ENCODE results near the gene SLC5A6.
A peak's percentile ranks its signal among the peaks of the same experiment; 100 is the strongest.
"Not testable (repeated sequence)": the region's sequence is repeated elsewhere in the genome, so short reads cannot be mapped to it uniquely, and the experiment has no call there.

Gene SLC5A6

DNA sequence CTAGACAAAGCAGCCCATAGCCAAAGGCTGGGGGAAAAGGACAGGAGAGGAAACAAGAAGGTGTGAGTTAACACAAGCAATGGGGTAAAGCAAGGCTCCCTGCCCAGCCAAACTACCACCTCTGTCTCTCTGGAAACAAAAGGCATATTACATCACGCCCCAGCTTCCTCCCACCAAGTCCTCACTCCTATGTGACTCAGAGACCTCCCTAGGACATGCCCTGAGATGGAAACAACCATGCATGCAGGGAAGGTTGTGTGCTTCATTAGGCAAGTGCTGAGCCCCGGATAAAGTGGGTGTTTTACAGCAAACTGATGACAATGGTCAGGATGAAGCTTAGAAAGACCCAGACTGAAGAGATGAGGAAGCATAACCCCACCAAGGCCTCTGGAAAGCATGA, 9.2 kb downstream of the SLC5A6 start:
- no peak for DNase-seq

- DNase-seq: no peak
Measured at GRCh38 chr2:27201675-27202074, 10.4 kb downstream of the SLC5A6 start.

DNA sequence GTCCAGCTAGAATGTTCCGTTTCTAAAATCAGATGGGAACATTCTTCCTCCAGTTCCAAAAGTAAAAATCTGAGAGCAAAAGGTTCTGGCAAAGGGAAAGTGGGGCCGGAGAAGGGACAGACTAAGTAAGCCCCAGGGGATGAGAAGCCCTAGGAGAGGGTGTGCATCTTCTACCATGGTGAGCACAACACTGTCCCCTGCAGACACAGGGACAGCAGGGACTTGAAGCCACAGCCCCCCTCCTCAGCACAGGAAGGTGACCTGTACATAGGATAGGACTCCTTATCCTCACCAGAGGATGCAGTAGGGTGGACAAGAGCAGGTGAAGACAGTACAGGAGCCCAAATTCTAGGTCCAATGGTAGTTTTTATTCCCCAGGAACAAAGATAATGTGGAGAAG, 12.8 kb downstream of the SLC5A6 start:
- no peak for DNase-seq

DNA sequence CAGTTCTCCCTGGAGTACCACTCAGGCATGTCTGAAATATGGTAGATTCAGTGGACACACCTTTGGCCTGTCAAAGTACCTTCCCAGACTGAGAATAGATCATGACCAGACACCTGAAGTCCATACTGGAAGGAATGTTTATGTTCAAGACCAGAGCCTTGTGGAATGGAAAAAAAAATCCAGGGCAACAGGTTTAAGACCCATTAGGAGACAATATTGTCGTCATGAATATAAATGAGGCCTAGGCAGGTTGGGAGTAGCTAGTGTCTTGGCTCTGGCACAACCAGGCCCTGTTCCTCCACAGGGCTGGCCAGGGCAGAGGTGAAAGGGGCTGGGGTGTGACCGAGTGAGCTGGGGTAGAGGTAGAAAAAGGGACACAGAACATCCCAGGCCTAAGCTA, 13.4 kb downstream of the SLC5A6 start:
- DNase-seq: no peak

DNA sequence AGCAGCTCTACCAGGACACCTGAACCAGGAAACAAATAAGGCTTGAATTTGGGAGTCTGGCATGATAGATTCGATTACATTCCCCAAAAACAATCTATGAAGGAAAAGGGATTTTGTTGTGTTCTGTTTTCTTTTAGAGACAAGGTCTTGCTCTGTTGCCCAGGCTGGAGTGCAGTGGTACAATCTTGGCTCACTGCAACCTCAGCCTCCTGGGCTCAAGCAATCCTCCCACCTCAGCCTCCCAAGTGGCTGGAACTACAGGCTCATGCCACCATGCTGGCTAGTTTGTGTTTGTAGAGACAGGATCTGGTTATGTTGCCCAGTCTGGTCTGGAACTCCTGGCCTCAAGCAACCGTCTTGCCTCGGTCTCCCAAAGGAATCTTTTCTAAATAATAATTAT, 14.0 kb downstream of the SLC5A6 start:
- not testable (repeated sequence) for DNase-seq

DNA sequence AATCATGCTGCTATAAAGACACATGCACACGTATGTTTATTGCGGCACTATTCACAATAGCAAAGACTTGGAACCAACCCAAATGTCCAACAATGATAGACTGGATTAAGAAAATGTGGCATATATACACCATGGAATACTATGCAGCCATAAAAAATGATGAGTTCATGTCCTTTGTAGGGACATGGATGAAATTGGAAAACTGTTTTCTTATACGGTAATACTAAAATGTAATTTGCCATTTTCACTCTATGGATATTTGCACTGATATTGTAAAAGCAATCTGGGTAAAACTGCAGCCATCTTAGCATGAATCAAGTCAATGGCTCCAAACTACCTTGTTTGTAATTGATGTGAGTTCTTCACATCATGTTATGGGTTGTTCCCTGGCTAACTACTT, 16.3 kb downstream of the SLC5A6 start:
- DNase-seq: not testable (repeated sequence)

DNA sequence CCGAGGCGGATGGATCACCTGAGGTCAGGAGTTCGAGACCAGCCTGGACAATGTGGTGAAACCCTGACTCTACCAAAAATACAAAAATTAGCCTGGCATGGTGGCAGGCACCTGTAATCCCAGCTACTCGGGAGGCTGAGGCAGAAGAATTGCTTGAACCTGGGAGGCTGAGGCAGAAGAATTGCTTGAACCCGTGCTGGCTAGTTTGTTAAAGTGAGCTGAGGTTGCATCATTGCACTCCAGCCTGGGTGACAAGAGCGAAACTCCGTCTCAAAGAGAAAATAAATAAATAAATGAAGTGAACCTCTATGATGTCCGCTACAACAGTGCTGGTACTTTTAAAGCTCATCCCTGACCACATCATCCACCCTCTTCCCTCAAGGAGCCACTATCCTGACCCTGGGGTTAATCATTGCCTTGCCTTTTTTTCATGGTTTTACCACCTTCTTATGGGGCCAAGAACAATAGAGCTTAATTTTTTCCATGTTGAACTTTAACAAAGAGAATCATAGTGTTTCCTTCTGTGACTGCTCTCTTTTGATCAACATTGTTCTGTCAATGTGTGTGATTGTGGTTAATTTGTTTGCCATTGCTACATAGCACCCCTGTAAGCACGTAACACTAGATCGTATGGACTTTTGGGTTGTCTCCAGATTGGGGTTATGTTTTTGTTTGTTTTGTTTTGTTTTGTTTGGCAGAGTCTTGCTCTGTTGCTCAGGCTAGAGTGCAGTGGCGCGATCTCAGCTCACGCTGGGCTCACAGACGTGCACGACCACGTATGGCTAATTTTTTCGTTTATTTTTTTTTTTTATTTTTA, 17.3 kb downstream of the SLC5A6 start:
- DNase-seq: no peak

GRCh38 chr2:27191070-27191829, 20.8 kb downstream of the SLC5A6 start:
- no peak for DNase-seq

GRCh38 chr2:27189989-27190388, 22.1 kb downstream of the SLC5A6 start:
- no peak for DNase-seq

GRCh38 chr2:27186613-27187345, 25.3 kb downstream of the SLC5A6 start:
- DNase-seq: no peak

DNA sequence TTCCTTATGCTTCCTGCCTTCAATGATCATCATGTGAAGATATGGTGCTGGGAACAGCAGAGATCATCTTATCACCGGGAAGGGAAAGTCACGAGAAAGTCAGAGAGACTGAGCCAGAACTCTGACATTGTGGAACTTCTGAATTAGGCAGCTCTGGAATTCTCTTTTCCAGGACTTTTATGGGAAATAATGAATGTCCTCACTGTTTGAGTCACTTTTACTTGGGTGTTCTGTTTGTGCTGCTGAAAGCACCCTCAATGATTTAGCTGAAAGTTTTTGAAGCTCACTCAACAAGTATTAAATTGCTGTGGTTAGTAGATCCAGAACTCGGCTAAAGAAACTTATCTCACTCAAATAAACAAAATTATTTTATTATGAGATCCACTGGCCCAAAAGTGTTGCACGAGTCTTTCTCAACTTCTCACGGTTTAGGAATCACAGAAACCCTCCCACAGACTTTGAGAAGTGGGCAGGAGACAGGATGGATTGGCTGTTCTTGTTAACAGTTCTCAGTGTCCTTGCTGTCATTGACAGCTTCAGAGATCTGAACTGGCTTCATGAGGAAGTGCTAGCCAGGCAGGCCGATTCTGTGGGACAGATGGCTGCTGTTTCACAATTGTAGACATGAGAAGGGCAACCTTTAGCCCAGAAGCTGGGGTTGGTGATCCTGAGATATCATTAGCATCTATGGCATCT, 26.6 kb downstream of the SLC5A6 start:
- DNase-seq: peak; percentile 33

DNA sequence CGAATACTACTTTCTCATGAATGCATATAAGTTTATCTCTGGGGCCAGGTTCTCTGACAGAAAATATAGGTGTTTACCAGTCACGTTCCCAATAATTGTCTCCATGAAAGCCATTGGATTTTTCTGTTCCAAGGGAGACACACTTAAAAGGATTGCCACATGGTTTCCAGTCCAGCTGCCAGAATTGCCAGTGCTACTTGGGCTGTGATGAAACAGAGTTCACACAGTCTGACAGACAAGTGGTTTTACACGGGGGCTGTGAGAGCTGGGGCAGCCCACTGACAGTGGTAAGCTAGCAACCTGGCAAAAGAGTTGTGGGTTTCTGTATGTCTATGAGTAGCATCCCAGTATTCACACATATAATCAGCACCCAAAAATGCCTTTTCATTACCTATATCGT, 28.0 kb downstream of the SLC5A6 start:
- no peak for DNase-seq

GRCh38 chr2:27182346-27182745, 29.7 kb downstream of the SLC5A6 start:
- DNase-seq: no peak

DNA sequence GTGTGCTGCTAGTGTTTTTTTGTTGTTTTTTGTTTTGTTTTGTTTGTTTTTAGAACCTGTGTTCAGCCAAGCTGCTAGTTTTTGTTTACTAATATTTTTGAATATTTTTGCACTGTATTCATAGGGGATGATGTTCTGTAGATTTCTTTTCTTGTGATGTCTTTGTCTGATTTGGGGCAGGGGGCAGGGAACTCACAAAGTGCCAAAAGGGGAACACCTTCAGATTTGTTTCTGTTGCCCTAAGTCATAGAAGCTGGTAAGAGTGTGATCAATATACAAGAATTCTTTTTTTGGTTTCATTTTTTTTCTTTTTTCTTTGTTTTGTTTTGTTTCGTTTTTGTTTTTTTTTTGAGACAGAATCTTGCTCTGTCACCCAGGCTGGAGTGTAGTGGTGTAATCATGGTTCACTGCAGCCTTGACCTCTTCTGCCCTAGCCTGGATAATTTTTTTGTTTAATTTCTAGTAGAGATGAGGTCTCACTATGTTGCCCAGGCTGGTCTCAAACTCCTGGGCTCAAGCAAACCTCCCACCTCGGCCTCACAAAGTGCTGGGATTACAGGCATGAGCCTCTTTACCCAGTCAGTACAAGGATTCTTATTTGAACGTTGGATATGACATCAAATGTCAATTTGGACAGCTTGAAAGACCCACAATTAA, 32.6 kb downstream of the SLC5A6 start:
- no peak for DNase-seq

GRCh38 chr2:27178469-27178868, 33.6 kb downstream of the SLC5A6 start:
- DNase-seq: no peak

- DNase-seq: no peak
Measured at GRCh38 chr2:27177441-27178351, 34.4 kb downstream of the SLC5A6 start.

DNA sequence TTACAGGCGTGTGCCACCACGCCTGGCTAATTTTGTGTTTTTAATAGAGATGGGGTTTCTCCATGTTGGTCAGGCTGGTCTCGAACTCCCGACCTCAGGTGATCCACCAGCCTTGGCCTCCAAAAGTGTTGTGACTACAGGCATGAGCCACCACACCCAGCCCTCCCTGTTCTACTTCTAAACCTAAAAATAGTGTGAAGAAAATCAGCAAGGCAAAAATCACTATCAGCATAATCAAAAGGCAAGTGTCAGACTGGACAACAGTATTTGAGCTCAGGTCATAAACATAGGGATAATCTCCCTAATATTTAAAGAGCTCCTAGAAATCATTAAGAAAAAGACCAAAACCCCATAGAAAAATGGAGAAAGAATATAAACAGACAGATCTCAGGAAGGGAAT, 36.3 kb downstream of the SLC5A6 start:
- DNase-seq: not testable (repeated sequence)

GRCh38 chr2:27175330-27175729, 36.7 kb downstream of the SLC5A6 start:
- DNase-seq: no peak

DNA sequence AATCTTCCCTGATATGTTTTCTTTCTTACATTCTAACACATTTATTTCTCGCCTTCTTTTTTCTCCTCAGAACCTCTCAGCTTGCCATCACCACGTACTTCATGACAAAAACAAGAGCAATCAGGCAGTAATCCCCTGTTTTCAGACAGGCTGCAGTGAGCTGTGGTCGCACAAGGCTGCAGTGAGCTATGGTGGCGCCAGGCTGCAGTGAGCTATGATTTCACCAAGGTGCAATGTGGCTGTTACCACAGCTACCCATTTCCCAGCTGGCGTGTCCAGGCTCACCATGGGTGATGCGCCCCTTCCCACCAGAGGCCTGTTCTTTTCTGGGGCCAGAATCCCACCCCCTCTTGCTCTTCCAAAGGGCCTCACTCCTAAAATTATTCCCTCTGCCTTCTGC, 37.4 kb downstream of the SLC5A6 start:
- no peak for DNase-seq

GRCh38 chr2:27171351-27171848, 40.7 kb downstream of the SLC5A6 start:
- DNase-seq: no peak

Data from SIG-M5 (cell line).